ENCODE measurements around the gene CORO2B. TPM values are rescaled to one million over a fixed set of nuclear protein-coding genes. Genes with fewer than 3 reads are reported as not detected.
A peak's percentile ranks its signal among the peaks of the same experiment; 100 is the strongest.

CORO2B gene
- total RNA-seq, 1 donor from 2014 or later: 11.0 TPM

GRCh38 chr15:68546318-68546717 lies 32.5 kb upstream of the CORO2B start:
- Histone ChIP-seq H3K36me3 (no peaks in the 10 kb centered on the region), H3K27ac (no peak overlapping the region), H3K9me3 (no peaks in the 10 kb centered on the region), H3K4me3 (no peak overlapping the region), H3K4me1 (peaks cover 5 to 20% of the 10 kb centered on the region in 2 donors), H3K27me3 (no peaks in the 10 kb centered on the region)
- TF ChIP-seq CTCF (IDR thresholded peaks at IDR 0.05): no peak
- intact Hi-C loops (cut with DNase I): no loop called here
- no peak for DNase-seq (ENCODE audit: low spot score in 2 of 2)

- H3K4me1 ChIP-seq: peaks cover 0 to 10% of the 10 kb centered on the region in 2 donors
These were observed 30.4 kb upstream of the CORO2B start for GRCh38 chr15:68548364-68548763.

GRCh38 chr15:68550004-68550403 lies 28.8 kb upstream of the CORO2B start:
- DNase-seq (ENCODE audit: low spot score in 2 of 2): no peak
- intact Hi-C loops (cut with DNase I): loop anchor here (5.0 kb wide), 1 partner anchor 298 kb away; no protein-coding TSS in a partner anchor
- Histone ChIP-seq H3K27me3 (no peaks in the 10 kb centered on the region), H3K27ac (no peak overlapping the region), H3K4me3 (no peak overlapping the region), H3K9me3 (no peaks in the 10 kb centered on the region), H3K4me1 (peaks cover 0 to 2% of the 10 kb centered on the region in 2 donors), H3K36me3 (no peaks in the 10 kb centered on the region)
- TF ChIP-seq CTCF (IDR thresholded peaks at IDR 0.05): no peak

More at GRCh38 chr15:68548364-68548763, 30.4 kb upstream of the CORO2B start:
- no peak overlapping the region for H3K27ac ChIP-seq
- intact Hi-C loops (cut with DNase I): no loop called here
- TF ChIP-seq CTCF (IDR thresholded peaks at IDR 0.05): no peak
- no peaks in the 10 kb centered on the region for H3K27me3 ChIP-seq
- no peaks in the 10 kb centered on the region for H3K36me3 ChIP-seq
- no peak for DNase-seq (ENCODE audit: low spot score in 2 of 2)
- H3K9me3 ChIP-seq: no peaks in the 10 kb centered on the region
- no peak overlapping the region for H3K4me3 ChIP-seq

- Histone ChIP-seq H3K36me3 (no peaks in the 10 kb centered on the region), H3K4me3 (no peak overlapping the region), H3K9me3 (no peaks in the 10 kb centered on the region), H3K4me1 (peaks cover 0 to 2% of the 10 kb centered on the region in 2 donors), H3K27ac (no peak overlapping the region), H3K27me3 (no peaks in the 10 kb centered on the region)
- intact Hi-C loops (cut with DNase I): loop anchor here (5.0 kb wide), 1 partner anchor 298 kb away; no protein-coding TSS in a partner anchor
- peak; percentile 82 to 94 (median 91) for TF ChIP-seq CTCF (IDR thresholded peaks at IDR 0.05)
- DNase-seq (ENCODE audit: low spot score in 2 of 2): peak in 1 of 2 donors; percentile 86
These were observed 28.1 kb upstream of the CORO2B start for GRCh38 chr15:68550498-68551295.

GRCh38 chr15:68551296-68551635 lies 27.5 kb upstream of the CORO2B start:
- H3K4me3 ChIP-seq: no peak overlapping the region
- DNase-seq (ENCODE audit: low spot score in 2 of 2): no peak
- no peak overlapping the region for H3K27ac ChIP-seq
- H3K9me3 ChIP-seq: no peaks in the 10 kb centered on the region
- peaks cover 0 to 2% of the 10 kb centered on the region in 2 donors for H3K4me1 ChIP-seq
- intact Hi-C loops (cut with DNase I): loop anchor here (5.0 kb wide), 1 partner anchor 299 kb away; no protein-coding TSS in a partner anchor
- no peak for TF ChIP-seq CTCF (IDR thresholded peaks at IDR 0.05)
- H3K27me3 ChIP-seq: no peaks in the 10 kb centered on the region
- no peaks in the 10 kb centered on the region for H3K36me3 ChIP-seq

Data from ascending aorta (tissue), 2 donors.